HepG2 (cell line): Measurements from ENCODE around the gene IL11RA. TPM values are rescaled to one million over a fixed set of nuclear protein-coding genes. Genes with fewer than 3 reads are reported as not detected.
A peak's percentile ranks its signal among the peaks of the same experiment; 100 is the strongest.

ENCODE experiments used
- DMAP1 ChIP-seq: IDR thresholded peaks from 2 replicates; pipeline ENCODE4 v1.6.1; 2016
- FOXP4 ChIP-seq: sonication (generic); formaldehyde crosslinking; IDR thresholded peaks from 2 replicates; pipeline ENCODE4 v1.4.0; 2020; ENCODE audit warnings: missing genetic modification reagents
- GMEB1 ChIP-seq: sonication (generic); formaldehyde crosslinking; IDR thresholded peaks from 2 replicates; pipeline ENCODE4 v1.5.1; 2020; ENCODE audit warnings: missing genetic modification reagents, mild to moderate bottlenecking, borderline replicate concordance
- KLF15 ChIP-seq: sonication (generic); formaldehyde crosslinking; IDR thresholded peaks from 2 replicates; pipeline ENCODE4 v1.8.1; 2023; ENCODE audit warnings: borderline replicate concordance, mild to moderate bottlenecking, inconsistent platforms, missing genetic modification reagents, mixed read lengths
- TSC22D2 ChIP-seq: sonication (generic); formaldehyde crosslinking; IDR thresholded peaks from 2 replicates; pipeline ENCODE4 v1.5.1; 2020; ENCODE audit warnings: missing genetic modification reagents, mild to moderate bottlenecking, borderline replicate concordance
- ZNF468 ChIP-seq: sonication (generic); formaldehyde crosslinking; IDR thresholded peaks from 2 replicates; pipeline ENCODE4 v1.8.0; 2022; ENCODE audit warnings: mild to moderate bottlenecking, moderate library complexity, missing genetic modification reagents
- ZNF550 ChIP-seq: sonication (generic); formaldehyde crosslinking; IDR thresholded peaks from 2 replicates; pipeline ENCODE4 v1.4.0; 2020; ENCODE audit warnings: mild to moderate bottlenecking, missing genetic modification reagents, borderline replicate concordance
- ZNF614 ChIP-seq: IDR thresholded peaks from 2 replicates; pipeline ENCODE4 v1.6.1; 2018; ENCODE audit warnings: missing biosample characterization, missing genetic modification reagents, inconsistent platforms, borderline replicate concordance
- polyA plus RNA-seq, 8 experiments: library from polyadenylated mRNA; depleted of rRNA in 3 of 8; stranded (reverse) in 7 of 8; unstranded in 1 of 8; fragments of >200 nt; fragmentation: Illumina TruSeq in 4 of 8; extraction: Trizol in 4 of 8; gene quantifications; 2 replicates each; pipeline versions ENCODE4 v1.2.1 to v1.2.3, GENCODE V29; 2011 to 2016; ENCODE audit warnings: low read depth in 4 of 8, missing spikeins in 1 of 8, mixed read lengths in 1 of 8; ENCODE audit not compliant: insufficient read depth in 1 of 8
- total RNA-seq, 5 experiments: library from RNA; depleted of rRNA; stranded (reverse); fragments of >200 nt; fragmentation: Illumina TruSeq; extraction: Trizol; gene quantifications; 2 replicates each; pipeline ENCODE4 v1.2.3, GENCODE V29; 2016; ENCODE audit warnings: low read depth in 1 of 5
- TF ChIP-seq, protein P1 (sequence below): sonication (generic); formaldehyde crosslinking; IDR thresholded peaks from 2 replicates; pipeline ENCODE4 v1.5.1; 2020; ENCODE audit warnings: missing genetic modification reagents, mild to moderate bottlenecking, borderline replicate concordance

The IL11RA gene
- total and polyA plus RNA-seq, 2 of the 13 experiments (the other 11 are each of a cell fraction or from before 2014, with no cell fraction given) = 2.0 to 4.2 TPM

GRCh38 chr9:34628656-34629490 lies 23.1 kb upstream of the IL11RA start, which contains the start of gene ARID3C (continued):
- TF ChIP-seq KLF15 (CRISPR knock-in tag) (no peak), ZNF550 (CRISPR knock-in tag) (0 out of 2 replicates have a peak, but pooled peaks have one; percentile 30), ZNF468 (CRISPR knock-in tag) (0 out of 2 replicates have a peak, but pooled peaks have one; percentile 35), GMEB1 (CRISPR knock-in tag) (no peak), TSC22D2 (CRISPR knock-in tag) (no peak), FOXP4 (CRISPR knock-in tag) (no peak), DMAP1 (CRISPR knock-in tag) (no peak), ZNF614 (CRISPR knock-in tag) (no peak)
- TF ChIP-seq, protein P1, sequence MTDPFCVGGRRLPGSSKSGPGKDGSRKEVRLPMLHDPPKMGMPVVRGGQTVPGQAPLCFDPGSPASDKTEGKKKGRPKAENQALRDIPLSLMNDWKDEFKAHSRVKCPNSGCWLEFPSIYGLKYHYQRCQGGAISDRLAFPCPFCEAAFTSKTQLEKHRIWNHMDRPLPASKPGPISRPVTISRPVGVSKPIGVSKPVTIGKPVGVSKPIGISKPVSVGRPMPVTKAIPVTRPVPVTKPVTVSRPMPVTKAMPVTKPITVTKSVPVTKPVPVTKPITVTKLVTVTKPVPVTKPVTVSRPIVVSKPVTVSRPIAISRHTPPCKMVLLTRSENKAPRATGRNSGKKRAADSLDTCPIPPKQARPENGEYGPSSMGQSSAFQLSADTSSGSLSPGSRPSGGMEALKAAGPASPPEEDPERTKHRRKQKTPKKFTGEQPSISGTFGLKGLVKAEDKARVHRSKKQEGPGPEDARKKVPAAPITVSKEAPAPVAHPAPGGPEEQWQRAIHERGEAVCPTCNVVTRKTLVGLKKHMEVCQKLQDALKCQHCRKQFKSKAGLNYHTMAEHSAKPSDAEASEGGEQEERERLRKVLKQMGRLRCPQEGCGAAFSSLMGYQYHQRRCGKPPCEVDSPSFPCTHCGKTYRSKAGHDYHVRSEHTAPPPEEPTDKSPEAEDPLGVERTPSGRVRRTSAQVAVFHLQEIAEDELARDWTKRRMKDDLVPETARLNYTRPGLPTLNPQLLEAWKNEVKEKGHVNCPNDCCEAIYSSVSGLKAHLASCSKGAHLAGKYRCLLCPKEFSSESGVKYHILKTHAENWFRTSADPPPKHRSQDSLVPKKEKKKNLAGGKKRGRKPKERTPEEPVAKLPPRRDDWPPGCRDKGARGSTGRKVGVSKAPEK = no peak
